DND-41 (cell line): ENCODE data around the gene DCLK1.

Experiments
- EZH2 ChIP-seq: IDR thresholded peaks from 3 replicates; pipeline ENCODE4 v1.6.1; 2012; ENCODE audit warnings: borderline replicate concordance, low read depth, mild to moderate bottlenecking, moderate library complexity, low read length, inconsistent platforms; ENCODE audit not compliant: severe bottlenecking
- TF ChIP-seq, protein P1 (sequence below): IDR thresholded peaks from 2 replicates; pipeline ENCODE4 v1.5.1; 2012; ENCODE audit warnings: borderline replicate concordance, low read length, moderate library complexity, mild to moderate bottlenecking; ENCODE audit not compliant: poor library complexity, severe bottlenecking; ENCODE audit errors: extremely low read depth

DNA sequence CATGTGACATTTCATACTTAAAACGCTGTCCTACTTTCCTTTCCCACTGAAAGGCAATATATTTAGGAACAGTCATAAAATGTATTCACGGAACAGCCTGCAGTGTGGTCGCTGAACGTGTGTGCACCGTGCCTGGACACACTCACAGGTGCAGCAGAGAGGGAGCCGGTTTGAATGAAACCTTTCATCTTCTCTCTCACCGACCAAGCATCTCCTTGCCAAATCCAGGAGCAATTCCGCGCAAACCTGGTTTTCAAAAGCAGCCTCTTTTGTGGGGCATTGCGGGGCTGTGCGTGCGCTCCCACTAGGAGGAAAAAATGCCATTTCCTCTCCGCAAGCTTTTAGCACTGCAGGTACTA, 1.0 kb downstream of the DCLK1 start:
- TF ChIP-seq, protein P1, sequence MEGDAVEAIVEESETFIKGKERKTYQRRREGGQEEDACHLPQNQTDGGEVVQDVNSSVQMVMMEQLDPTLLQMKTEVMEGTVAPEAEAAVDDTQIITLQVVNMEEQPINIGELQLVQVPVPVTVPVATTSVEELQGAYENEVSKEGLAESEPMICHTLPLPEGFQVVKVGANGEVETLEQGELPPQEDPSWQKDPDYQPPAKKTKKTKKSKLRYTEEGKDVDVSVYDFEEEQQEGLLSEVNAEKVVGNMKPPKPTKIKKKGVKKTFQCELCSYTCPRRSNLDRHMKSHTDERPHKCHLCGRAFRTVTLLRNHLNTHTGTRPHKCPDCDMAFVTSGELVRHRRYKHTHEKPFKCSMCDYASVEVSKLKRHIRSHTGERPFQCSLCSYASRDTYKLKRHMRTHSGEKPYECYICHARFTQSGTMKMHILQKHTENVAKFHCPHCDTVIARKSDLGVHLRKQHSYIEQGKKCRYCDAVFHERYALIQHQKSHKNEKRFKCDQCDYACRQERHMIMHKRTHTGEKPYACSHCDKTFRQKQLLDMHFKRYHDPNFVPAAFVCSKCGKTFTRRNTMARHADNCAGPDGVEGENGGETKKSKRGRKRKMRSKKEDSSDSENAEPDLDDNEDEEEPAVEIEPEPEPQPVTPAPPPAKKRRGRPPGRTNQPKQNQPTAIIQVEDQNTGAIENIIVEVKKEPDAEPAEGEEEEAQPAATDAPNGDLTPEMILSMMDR = no peak
- no peak for TF ChIP-seq EZH2
